GM19351 (cell line): Measurements from ENCODE around the gene MTHFSD.

ENCODE experiments used
- ATAC-seq: cut with Tn5 transposase; IDR thresholded peaks from one replicate; pipeline ENCODE4 v1.9.1; 2021; ENCODE audit warnings: mild to moderate bottlenecking, moderate library complexity; ENCODE audit not compliant: unreplicated experiment

MTHFSD gene

DNA sequence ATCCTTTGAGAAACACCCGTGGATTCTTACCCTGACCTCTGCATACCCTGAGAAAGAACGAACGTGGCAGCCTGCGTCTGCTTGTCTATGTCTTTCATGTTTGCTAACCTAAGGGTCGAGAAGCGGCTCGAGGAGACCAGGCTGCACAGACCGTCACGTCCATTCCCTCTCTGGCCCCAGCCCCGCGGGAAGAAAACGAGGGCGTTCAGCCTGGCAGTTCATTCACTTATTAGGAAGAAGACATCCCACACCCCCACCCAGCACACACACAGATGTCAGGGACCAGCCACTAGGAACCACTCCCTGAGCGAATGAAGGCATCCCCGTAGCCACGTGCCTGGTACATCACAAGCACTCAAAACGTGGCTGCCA, 655 bp upstream of the MTHFSD start:
- ATAC-seq: no peak

DNA sequence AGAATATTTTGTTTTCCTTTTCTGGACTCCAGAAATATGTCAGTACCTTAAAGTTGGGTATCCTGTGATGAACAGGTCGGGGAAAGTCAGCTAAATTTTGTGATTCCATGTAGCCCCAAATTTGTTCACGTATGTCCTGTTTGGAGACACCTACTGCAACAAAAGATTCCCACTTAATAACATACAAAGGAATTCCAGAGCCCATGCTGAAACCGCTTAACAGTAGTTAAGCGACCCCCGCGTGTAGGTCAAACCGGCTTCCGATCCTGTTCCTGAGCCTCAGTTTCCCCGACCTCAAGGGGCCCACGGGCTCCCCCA, 477 bp downstream of the MTHFSD start:
- ATAC-seq: peak; percentile 2

DNA sequence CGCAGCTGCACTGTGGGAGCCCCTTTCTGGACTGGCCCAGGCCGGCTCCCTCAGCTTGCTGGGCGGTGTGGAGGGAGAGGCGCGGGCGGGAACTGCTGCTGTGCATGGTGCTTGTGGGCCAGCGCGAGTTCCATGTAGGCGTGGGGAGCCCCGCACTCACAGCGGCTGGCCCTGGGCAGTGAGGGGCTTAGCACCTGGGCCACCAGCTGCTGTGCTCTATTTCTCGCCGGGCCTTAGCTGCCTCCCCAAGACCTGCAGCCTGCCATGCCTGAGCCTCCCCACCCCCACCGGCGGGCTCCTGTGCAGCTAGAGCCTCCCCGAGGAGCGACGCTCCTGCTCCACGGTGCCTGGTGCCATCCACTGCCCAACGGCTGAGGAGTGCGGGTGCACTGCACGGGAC, 1.7 kb downstream of the MTHFSD start:
- ATAC-seq: no peak

DNA sequence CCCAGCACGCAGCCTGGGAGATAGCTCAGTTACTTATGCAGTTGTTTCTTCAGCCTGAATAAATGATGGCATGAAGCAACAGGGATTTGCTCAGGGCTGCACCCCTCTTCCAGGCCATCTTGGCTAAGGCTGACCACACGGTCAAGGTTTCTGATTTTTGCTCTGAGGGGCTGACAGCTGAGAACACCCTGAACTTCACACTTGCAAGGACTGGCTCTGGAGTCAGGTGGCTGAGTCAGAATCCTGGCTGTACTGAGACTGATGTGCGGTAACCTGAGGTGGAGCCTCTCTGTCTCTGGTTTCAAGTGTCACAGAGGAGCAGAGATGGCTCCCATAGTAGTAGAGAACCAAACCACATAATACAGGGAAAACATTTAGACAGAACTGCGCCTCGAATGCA, 4.8 kb downstream of the MTHFSD start:
- ATAC-seq: no peak

DNA sequence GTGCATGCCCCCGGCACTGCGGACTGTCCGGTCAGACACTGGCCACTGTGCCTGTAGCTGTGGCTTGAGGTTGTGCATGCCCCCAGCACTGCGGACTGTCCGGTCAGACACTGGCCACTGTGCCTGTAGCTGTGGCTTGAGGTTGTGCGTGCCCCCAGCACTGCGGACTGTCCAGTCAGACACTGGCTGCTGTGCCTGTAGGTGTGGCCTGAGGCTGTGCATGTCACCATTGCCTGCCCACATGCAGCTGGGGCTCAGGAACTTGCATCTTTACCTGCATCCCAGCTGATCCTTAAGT, 5.2 kb downstream of the MTHFSD start:
- no peak for ATAC-seq

DNA sequence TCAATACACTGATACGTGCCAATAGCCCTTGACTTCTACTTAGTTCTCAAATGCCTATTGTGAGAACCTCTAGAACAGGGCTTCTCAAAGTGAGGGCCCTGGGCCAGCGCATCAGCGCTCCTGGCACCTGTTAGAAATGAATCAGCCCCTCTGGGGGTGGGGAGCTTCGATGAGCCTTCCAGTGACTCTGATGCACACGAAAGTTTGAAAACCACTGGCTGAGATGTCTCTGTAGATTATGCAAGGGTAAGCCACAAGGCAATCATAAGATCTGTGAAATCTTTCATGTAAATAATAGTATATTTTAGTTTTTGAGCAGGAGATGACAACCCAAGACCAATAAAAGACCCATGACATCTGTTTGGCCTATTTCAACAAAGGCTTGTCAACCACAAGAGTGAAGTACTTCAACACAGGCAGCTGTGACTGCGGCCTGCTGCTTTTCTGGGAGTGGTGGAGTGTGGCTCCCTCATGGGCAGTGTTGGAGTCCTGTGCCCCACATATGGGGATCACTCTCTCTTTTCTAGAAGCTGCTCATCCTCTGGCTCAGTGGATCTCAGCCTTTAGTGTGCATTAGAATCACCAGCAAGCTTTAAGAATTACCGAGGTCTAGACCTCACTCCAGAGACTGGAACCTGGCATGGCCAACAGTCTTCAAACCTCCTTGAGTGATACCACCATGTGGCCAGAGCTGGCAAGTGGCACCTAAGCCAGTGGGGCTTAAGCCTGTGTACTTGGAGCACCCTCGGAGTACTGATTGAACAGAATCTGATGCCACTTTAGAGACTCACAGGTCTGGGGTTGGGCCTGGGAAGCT, 5.8 kb downstream of the MTHFSD start:
- ATAC-seq: no peak

DNA sequence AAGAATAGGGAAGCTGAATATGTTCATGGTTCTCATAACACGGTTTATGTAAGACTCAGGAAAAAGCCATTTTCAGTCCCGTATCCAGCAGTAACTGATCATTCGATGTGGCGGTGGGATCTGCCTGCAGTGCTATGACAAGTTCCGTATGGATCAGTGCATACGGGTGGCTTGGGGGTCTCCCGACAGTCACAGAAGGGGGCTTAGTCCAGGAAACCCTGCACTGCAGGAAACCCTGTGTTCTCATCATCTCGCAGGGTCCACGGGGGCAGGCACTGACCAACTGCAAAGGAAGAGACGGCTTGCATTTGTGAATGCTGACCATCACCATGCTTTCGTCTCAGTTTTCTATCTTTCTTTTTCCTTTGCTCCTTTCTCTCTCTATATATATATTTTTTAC, 7.7 kb downstream of the MTHFSD start:
- ATAC-seq: no peak

DNA sequence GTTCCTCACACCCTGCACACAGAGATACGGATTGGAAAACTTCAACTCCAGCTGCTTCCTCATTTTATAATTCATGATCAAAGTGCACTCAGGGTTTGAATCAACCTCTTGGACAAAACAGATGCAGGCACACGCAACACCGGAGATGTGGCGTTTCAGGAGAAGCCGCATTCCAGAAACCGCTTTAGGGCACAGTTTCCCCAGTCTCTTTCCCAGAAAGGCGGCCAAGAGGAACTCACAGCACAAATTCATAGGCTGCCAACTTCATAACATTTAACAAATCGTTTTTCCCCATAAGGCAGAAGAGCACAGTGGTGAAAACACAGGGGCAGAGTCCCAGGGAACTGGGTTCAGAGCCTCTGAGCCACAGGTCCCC, 8.4 kb downstream of the MTHFSD start:
- ATAC-seq: no peak

DNA sequence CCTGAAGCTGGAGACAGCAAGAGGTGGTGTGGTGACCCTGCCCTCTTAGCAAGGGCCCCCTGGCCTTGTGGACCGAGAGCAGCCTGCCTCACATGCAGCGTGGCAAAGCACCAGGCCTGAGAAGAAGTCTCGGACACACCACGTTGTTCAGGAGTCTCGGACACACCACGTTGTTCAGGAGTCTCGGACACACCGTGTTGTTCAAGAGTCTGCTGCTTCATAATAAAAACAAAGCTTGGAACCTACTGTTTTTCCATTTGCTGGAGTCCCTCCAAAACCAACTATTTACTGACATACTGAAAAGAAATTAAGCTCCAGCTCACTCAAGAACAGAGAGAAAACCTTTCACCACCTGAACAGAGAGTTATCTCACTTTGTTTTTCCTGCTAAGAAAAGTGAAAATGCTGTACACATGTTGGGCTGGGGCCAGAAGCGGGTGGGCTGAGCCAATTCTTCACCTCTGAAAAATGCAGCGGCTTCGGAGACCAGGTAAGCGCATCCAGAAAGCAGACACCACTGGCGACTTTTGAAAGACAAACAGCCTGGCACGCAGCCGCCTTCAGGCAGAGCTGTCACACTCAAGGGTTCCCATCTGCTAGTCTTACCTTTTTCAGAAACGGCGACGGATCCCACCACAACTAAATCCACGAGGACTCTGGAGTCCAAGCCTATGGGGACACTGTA, 8.9 kb downstream of the MTHFSD start:
- no peak for ATAC-seq

DNA sequence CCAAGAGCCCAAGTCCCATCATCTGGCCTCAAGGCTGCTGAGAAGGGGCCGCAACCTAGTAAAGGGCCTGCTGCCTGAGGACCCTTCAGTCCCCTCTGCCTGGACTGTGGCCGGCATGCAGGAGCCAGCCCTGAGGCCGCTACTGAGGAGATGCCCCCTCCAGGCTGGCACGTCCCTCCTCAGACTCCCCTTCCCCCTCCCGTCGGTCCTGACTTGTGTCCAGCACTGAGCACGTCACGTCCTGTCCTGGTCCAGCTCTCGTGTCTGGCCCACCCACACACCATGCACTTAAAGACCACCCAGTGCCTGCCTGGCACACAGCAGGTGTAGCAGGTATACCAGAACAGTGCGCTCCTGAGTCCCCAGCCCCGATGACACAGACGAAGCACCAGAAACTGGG, 9.6 kb downstream of the MTHFSD start:
- ATAC-seq: no peak

DNA sequence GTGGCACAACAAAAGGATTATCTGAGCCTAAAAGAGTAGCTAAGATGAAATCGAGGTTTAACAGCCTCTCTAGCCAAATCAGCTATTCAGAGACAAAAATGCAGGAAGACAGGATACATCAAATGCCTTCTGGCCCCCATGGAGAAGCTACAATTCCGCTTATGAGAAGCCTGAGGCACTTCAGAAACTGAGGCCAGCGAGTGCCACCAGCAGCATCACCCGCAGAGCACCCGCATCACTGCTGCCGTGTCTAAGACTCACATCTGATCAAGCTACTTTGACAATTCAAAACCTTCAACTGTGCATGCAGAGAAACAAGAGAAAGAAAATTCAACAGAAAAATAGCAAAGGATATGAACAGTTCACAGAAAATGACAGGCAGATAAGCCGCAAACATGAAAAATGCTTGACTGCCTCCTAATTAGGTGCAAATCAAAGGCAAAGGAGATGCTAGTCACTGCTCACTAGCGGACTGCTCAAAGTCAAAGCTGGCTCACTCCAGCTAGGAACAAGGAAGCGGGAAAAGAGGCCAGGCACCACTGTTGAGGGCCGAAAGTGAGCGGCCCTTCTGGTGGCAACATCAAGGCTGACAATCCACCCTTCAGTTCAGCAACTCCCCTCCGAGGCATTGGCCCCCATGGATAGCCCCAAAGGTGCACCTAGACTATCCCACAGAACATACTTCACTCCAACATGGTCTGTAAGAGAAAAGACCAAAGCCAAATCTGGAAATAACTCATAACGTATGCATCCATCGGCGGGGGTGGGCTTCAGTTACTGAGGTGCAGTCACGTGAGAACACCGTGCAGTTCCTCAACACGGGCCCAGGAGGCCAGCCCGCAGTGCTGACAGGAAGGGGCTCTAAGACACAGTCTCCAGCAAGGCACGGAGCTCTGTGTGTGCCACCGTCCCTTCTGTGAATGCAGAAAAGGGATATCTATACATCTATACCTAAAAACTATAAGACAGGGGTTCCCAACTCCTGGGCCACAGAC, 12.0 kb downstream of the MTHFSD start:
- ATAC-seq: no peak

DNA sequence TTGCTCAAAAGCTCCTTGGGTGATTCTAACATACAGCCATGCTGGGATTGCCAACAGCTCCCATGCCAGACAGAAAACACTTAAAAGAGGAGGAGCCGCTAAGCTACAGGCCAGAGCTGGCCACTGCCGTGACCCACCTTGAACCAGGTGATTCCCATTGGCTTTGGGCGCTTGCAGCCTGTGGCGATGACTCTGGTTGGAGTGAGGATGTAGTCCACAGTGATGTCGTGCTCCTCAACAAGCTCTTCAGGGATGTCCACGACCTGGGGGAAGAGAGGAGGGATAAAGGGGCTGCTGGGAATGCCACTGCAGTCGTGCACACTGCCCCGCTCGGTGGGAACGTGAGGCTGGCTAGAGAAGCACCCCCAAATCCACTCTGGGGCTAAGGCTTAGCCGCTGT, 13.5 kb downstream of the MTHFSD start:
- ATAC-seq: no peak

DNA sequence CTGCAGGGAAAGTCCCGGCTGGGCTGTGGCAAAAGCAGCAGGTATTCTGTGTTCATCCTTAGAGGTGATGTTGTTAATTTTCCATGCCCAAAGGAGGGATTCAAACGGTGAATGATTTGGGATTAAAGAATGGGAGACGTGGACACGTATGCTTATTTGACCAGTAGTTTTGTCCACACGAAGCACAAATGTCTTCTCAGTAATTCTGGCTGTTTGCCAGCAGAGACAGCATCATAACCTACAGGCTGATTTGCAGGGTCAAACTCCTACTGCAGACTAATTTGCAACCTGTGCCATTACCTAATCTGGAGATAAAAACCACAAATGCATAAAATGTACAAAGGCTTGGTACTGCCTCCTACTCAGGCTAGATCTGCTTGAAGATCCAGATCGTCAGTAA, 14.1 kb downstream of the MTHFSD start:
- ATAC-seq: no peak

DNA sequence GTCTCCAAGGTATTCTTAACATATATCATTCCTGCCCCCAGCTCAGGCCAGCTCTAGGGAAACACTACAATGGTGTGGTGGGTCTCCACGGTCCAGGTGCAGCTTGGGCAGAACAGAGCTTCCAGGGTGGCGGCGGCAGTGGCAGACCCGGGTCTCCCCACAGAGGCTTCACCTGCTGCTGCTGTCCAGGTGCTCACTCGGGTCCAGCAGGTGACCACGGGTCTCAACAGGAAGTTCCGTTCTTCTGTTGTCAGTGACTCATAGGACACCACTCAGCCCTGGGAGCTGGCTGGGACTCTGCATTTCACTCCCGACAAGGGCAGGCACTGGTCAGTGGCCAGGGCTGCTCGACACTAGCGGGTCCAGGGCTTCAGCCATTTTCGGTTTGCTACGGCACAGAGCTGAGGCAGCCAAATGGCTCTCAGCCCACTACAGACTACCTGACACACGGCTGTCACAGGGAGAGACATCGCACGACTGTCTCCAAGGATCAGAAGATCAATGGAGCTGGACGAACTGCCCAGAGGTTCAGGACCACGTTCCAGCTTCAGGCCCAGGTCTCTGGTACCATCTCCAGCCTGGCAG, 16.7 kb downstream of the MTHFSD start:
- ATAC-seq: no peak

DNA sequence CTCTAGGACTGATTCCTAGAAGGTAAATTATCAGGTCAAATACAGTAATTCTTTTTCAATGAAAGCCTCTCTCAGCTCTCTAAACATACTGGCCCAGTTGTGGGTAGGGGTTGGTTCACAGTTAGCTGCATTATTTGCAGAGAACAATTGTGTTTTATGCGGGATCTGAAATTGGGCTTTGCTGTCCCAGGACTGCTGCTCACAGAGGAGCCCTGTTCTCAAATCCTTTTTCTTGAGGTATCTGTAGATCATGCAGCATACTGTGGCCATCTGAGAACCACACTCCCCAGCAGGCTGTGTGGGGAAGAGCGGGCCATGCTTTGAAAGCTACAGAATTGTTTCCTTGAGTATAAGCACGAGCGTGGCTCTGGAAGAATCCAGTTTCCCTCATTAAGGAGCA, 17.5 kb downstream of the MTHFSD start:
- no peak for ATAC-seq

DNA sequence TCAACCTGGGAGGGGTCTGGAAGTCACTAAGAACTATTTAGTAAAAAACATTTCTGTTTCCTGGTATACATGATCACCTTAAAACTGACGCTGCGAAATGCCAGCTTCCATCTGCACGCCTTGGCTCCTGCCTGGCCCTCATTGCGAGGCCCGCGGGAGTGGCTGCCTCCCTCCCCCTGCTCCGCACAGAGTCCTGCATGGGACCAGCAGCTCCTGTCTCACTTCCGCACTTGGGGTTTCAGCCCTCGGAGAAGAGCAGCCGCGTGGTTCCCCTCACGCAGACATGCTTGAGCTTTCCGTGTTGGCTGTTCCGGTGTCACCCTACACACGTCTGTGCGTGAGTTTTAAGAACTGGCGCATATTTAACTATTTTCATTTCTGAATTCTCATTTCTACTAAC, 18.4 kb downstream of the MTHFSD start:
- no peak for ATAC-seq

DNA sequence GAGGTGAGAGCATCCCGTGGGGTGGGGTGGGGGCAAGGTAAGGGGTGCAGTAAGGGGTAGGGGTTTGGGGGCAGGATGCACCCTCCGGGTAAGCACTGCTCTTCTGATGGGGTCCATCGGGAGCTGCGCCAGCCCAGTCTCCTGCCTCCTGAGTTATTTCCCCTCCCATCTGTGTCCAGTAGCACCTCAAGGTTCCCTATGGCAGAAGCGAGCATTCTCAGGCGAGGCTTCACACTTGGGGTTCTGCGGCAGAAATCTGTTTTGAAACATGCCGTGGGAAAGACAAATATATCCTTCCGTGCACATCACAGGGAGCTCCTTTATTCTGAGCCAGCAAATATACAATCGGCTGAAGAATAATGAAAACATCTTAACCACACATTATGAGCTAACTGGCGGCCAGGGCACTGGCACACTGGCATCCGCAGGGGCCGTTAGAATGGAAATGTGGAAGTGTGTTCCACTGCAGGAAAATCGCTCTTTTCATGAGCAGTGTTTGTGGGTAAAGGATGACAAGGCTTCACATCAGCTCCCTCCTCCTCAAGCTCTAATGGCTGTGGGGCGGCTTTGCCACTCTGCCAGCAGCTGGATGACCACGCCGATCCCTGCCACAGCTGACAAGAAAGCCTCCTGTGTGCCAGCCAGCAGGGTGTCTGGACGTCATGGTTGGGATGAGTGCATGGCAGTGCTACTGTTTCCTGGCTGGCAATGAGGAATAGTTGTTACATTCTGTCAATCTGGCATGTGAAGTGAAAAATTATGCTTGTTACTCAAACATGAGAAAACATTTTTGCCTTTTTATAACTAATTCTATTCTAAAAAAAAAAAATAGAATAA, 20.0 kb downstream of the MTHFSD start:
- no peak for ATAC-seq

DNA sequence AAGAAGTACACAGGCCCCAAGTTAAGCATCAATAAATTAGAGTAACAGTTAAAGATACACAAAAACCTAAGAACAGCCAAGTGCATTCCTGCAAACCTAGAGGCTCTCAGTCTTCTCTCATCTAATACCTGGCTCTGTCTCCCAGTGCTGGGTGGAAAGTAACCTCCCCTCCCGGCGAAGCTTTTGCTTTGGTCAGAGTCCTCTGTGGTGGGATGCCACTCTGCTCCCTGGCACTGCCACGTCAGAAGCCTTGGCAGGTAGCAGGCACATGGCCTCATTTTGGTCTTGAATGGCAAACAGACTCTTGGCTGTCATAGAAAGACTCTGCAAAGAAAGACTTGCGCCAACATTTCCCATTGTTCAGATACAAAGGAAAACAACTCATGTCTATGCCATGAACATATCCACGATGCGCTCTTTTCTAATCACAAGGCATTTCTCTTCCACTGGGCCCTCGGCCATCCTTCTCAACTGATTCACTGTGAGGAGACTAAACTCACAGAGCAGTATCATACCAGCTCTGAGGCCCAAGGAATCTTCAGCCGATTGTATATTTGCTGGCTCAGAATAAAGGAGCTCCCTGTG, 21.2 kb downstream of the MTHFSD start:
- ATAC-seq: no peak

DNA sequence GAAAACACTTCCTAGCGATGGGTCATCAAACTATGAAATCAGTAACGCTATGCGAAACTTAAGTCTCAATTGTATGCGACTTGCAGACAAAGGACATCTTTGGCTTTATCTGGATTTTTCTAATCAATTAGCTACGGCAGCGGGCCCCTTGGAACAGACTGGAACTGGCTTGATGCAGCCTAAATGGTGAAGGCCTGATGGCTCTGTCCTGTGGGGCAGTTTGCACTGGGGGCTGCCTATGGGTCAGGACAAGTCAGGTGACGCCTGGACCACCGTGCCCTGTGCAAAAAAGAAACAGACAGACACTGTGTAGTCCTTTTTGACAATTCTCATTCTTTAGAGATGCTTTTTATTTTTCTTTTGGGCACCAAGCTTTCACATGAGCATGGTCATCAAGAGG, 22.0 kb downstream of the MTHFSD start:
- ATAC-seq: no peak

DNA sequence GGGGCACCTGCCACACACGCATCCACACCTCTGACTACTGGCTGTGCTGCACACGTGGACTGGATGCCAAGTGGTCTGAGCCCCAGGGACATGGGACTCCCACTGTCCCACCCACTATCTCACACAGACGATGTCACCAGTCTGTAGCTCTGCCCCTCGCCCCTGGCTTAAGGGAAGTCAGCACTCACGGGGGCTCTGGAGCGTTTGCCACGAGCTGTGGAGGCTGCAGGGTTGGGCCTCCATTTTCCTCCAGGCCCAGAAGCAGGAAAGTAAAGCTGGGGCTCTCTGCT, 22.6 kb downstream of the MTHFSD start:
- no peak for ATAC-seq
